ENCODE data around the gene MMP24. TPM values are rescaled to one million over a fixed set of nuclear protein-coding genes. Genes with fewer than 3 reads are reported as not detected.
"Not testable (repeated sequence)": the region's sequence is repeated elsewhere in the genome, so short reads cannot be mapped to it uniquely, and the experiment has no call there.

The MMP24 gene
- total RNA-seq, 2 experiments from 2014 or later, result 0.08 to 0.20 TPM

GRCh38 chr20:35237486-35237885 lies 11.0 kb downstream of the MMP24 start:
- no peaks in the 10 kb centered on the region for H3K27me3 Mint-ChIP-seq
- DNase-seq (no peak), ATAC-seq (ENCODE audit: low read depth) (no peak)
- POLR2A ChIA-PET, result interaction anchor here (0.6 kb wide), 1 partner anchor 16 kb away, joined by 3 read pairs; no protein-coding TSS in a partner anchor
- H3K4me3 Mint-ChIP-seq, result no peak overlapping the region
- peaks cover 5% of the 10 kb centered on the region for H3K36me3 Mint-ChIP-seq
- peaks cover 2% of the 10 kb centered on the region for H3K4me1 Mint-ChIP-seq
- H3K9me3 Mint-ChIP-seq, result no peaks in the 10 kb centered on the region
- H3K27ac Mint-ChIP-seq, result no peak overlapping the region

- Mint-ChIP-seq H3K4me3 (no peak overlapping the region), H3K27me3 (no peaks in the 10 kb centered on the region), H3K4me1 (no peaks in the 10 kb centered on the region), H3K9me3 (no peaks in the 10 kb centered on the region), H3K36me3 (peaks cover 5% of the 10 kb centered on the region), H3K27ac (no peak overlapping the region)
- no peak for DNase-seq
- ATAC-seq (ENCODE audit: low read depth), result no peak
- POLR2A ChIA-PET, result no interaction called here
Measured at GRCh38 chr20:35238170-35238569, 11.7 kb downstream of the MMP24 start.

- Mint-ChIP-seq H3K9me3 (no peaks in the 10 kb centered on the region), H3K4me3 (no peak overlapping the region), H3K36me3 (peaks cover 5% of the 10 kb centered on the region), H3K27me3 (no peaks in the 10 kb centered on the region), H3K4me1 (no peaks in the 10 kb centered on the region), H3K27ac (no peak overlapping the region)
- POLR2A ChIA-PET, result no interaction called here
- DNase-seq, result no peak
- no peak for ATAC-seq (ENCODE audit: low read depth)
Measured at GRCh38 chr20:35238735-35239134, 12.2 kb downstream of the MMP24 start.

DNA sequence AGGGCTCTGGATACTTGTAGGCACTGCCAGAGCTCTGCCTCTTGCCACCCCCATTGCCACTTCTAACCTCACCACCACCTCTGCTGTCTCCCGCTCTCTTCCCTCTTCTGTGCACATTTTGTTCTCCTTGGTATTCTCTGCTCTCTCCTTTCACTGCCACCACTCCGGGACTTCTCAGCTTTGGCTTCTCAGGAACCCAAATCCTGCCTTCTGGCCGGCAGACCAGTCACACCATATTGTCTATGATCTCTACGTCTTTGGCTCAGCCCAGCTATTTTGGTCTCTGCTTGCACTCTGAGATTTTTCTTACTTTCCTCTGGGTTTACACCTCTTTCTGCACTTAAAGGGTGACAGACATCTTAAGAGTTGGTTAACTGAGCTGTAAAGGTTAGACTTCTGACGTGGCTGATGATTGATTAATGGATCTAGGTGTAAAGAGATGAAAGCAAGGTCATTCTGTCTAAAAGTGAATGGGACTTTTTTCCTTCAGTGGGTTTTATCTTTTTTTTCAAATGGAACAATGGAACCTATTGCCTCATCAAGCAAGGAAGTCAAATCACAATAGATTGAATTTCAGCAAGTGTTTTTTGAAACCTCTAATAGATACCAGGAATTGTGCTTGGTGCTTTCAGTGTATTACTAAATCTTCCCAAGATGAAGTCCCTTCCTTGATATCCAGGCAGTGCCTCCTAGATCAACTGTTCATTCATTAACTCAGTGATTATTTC lies 13.8 kb downstream of the MMP24 start:
- H3K9me3 Mint-ChIP-seq, result no peaks in the 10 kb centered on the region
- H3K27me3 Mint-ChIP-seq, result peaks cover 2% of the 10 kb centered on the region
- POLR2A ChIA-PET, result no interaction called here
- H3K4me3 Mint-ChIP-seq, result no peak overlapping the region
- ATAC-seq (ENCODE audit: low read depth) (no peak), DNase-seq (no peak)
- H3K36me3 Mint-ChIP-seq, result peaks cover 4% of the 10 kb centered on the region
- H3K4me1 Mint-ChIP-seq, result no peaks in the 10 kb centered on the region
- H3K27ac Mint-ChIP-seq, result no peak overlapping the region

DNA sequence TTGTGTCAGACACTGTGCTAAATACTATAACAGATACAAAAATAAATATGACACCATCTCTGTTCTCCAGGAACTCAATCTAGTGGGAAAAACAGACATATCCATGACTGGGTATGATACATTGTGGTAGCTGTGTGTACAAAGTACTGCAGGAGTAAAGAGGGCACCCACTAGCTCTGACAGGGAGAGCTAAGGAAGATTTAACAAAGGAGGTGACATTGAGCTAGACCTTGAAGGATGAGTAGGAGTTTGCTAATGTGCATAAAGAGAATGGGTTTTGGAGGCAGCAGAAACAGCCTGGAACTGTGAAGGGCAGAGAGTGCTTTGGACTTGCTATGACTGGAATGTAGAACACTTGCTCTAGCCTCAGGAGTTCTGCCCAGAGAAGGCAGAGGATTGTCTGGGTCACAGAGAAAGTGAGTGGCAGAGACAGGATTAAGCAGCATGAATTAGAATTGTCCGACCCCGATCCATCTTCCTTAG lies 14.4 kb downstream of the MMP24 start:
- peaks cover 4% of the 10 kb centered on the region for H3K36me3 Mint-ChIP-seq
- peaks cover 2% of the 10 kb centered on the region for H3K27me3 Mint-ChIP-seq
- H3K4me3 Mint-ChIP-seq, result no peak overlapping the region
- H3K27ac Mint-ChIP-seq, result peak overlapping the region; percentile 33
- no peak for ATAC-seq (ENCODE audit: low read depth)
- POLR2A ChIA-PET, result interaction anchor here (0.5 kb wide), 1 partner anchor 1887 kb away, joined by 4 read pairs; no protein-coding TSS in a partner anchor
- no peaks in the 10 kb centered on the region for H3K9me3 Mint-ChIP-seq
- DNase-seq, result no peak
- H3K4me1 Mint-ChIP-seq, result no peaks in the 10 kb centered on the region

GRCh38 chr20:35243317-35243716 lies 16.8 kb downstream of the MMP24 start:
- H3K4me1 Mint-ChIP-seq, result no peaks in the 10 kb centered on the region
- no peak overlapping the region for H3K4me3 Mint-ChIP-seq
- POLR2A ChIA-PET, result interaction anchor here (0.6 to 0.9 kb wide), 2 partner anchors 35 to 65 kb away, joined by 3 to 5 read pairs; partner anchors contain the start of gene MMP24OS
- H3K36me3 Mint-ChIP-seq, result no peaks in the 10 kb centered on the region
- no peak for ATAC-seq (ENCODE audit: low read depth)
- H3K27ac Mint-ChIP-seq, result no peak overlapping the region
- DNase-seq, result no peak
- peaks cover 4% of the 10 kb centered on the region for H3K27me3 Mint-ChIP-seq
- H3K9me3 Mint-ChIP-seq, result no peaks in the 10 kb centered on the region

- no peak for ATAC-seq (ENCODE audit: low read depth)
- POLR2A ChIA-PET, result no interaction called here
- no peaks in the 10 kb centered on the region for H3K9me3 Mint-ChIP-seq
Measured at GRCh38 chr20:35243986-35244385, 17.5 kb downstream of the MMP24 start.

DNA sequence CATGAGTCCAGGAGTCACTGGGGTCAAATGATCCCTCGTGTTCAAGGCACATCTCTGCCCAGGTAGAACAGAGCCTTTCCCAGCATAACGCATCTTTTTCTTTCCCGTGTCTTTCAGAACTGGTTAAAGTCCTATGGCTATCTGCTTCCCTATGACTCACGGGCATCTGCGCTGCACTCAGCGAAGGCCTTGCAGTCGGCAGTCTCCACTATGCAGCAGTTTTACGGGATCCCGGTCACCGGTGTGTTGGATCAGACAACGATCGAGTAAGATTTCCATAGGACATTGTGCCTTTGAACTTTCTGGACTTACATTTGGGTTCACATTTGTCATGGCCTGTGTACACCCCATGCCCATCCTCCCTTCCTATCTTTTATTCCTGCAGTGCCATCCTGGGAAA lies 20.2 kb downstream of the MMP24 start:
- no peaks in the 10 kb centered on the region for H3K36me3 Mint-ChIP-seq
- ATAC-seq (ENCODE audit: low read depth) (no peak), DNase-seq (no peak)
- peaks cover 11% of the 10 kb centered on the region for H3K4me1 Mint-ChIP-seq
- no peaks in the 10 kb centered on the region for H3K9me3 Mint-ChIP-seq
- POLR2A ChIA-PET, result no interaction called here
- no peak overlapping the region for H3K4me3 Mint-ChIP-seq
- H3K27ac Mint-ChIP-seq, result no peak overlapping the region
- peaks cover 4% of the 10 kb centered on the region for H3K27me3 Mint-ChIP-seq

More at GRCh38 chr20:35243986-35244385, 17.5 kb downstream of the MMP24 start:
- no peak overlapping the region for H3K27ac Mint-ChIP-seq
- H3K4me3 Mint-ChIP-seq, result no peak overlapping the region
- peaks cover 4% of the 10 kb centered on the region for H3K27me3 Mint-ChIP-seq
- no peaks in the 10 kb centered on the region for H3K4me1 Mint-ChIP-seq
- DNase-seq, result no peak
- H3K36me3 Mint-ChIP-seq, result no peaks in the 10 kb centered on the region

- H3K27ac Mint-ChIP-seq, result peak overlapping the region; percentile 38
- ATAC-seq (ENCODE audit: low read depth) (no peak), DNase-seq (no peak)
- peaks cover 4% of the 10 kb centered on the region for H3K27me3 Mint-ChIP-seq
- no peaks in the 10 kb centered on the region for H3K9me3 Mint-ChIP-seq
- H3K36me3 Mint-ChIP-seq, result no peaks in the 10 kb centered on the region
- POLR2A ChIA-PET, result interaction anchor here (0.6 to 1.6 kb wide), 2 partner anchors 15 to 29 kb away, joined by 4 to 5 read pairs; partner anchors contain the start of gene MMP24OS
- no peak overlapping the region for H3K4me3 Mint-ChIP-seq
- H3K4me1 Mint-ChIP-seq, result peaks cover 23% of the 10 kb centered on the region
Measured at GRCh38 chr20:35248641-35249475, 22.4 kb downstream of the MMP24 start.

GRCh38 chr20:35251613-35251940 lies 25.1 kb downstream of the MMP24 start:
- H3K4me1 Mint-ChIP-seq, result peaks cover 23% of the 10 kb centered on the region
- peaks cover 3% of the 10 kb centered on the region for H3K27me3 Mint-ChIP-seq
- POLR2A ChIA-PET, result interaction anchor here (0.9 to 1.9 kb wide), 6 partner anchors 9 to 412 kb away, joined by 3 to 16 read pairs (median 3); partner anchors contain the start of genes EIF6 and MMP24OS
- peak overlapping the region; percentile 72 for H3K4me3 Mint-ChIP-seq
- peak overlapping the region; percentile 99 for H3K27ac Mint-ChIP-seq
- ATAC-seq (ENCODE audit: low read depth) (no peak), DNase-seq (no peak)
- H3K9me3 Mint-ChIP-seq, result no peaks in the 10 kb centered on the region
- no peaks in the 10 kb centered on the region for H3K36me3 Mint-ChIP-seq

DNA sequence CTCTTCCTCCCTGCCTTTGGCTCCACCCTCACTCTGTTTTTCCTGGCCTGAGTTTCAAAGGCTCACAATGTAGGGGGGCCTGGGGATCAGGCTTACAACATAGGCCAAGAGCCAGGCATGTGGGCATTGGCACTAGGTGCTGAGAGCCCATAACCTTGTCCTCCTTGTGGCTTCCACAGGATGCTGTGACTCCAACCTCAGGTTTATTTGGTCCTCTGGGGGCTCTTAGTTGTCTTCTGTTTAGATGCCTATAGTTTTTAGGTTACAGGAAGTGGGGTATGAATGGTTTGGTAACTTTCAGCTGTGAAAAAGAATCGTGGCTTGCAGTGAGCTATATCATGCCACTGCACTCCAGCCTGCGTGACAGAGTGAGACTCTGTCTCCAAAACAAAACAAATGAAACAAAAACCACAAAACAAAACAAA lies 25.6 kb downstream of the MMP24 start:
- Mint-ChIP-seq H3K9me3 (no peaks in the 10 kb centered on the region), H3K4me3 (peak overlapping the region; percentile 72), H3K27ac (peak overlapping the region; percentile 99), H3K4me1 (peaks cover 23% of the 10 kb centered on the region), H3K27me3 (peaks cover 3% of the 10 kb centered on the region), H3K36me3 (no peaks in the 10 kb centered on the region)
- peak; percentile 51 for DNase-seq
- POLR2A ChIA-PET, result interaction anchor here (0.6 to 1.9 kb wide), 7 partner anchors 8 to 412 kb away, joined by 3 to 16 read pairs (median 3); partner anchors contain the start of genes EIF6 and MMP24OS
- peak; percentile 92 for ATAC-seq (ENCODE audit: low read depth)

DNA sequence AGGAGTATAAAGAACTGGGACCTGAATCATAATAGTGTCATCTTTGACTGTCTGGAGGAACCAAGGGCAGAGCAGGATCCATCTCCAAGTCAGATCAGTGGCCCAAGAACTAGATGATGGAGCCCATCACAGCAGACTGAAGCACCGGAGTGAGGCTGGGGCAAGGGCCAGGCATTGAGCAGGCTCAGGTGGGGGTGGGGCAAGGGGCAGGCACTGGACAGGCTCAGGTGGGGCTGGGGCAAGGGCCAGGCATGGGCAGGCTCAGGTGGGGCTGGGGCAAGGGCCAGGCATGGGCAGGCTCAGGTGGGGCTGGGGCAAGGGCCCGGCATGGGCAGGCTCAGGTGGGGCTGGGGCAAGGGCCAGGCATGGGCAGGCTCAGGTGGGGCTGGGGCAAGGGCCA lies 26.1 kb downstream of the MMP24 start:
- DNase-seq, H3K27me3 Mint-ChIP-seq, H3K36me3 Mint-ChIP-seq, H3K9me3 Mint-ChIP-seq: not testable (repeated sequence)
- POLR2A ChIA-PET, result interaction anchor here (0.6 to 1.9 kb wide), 6 partner anchors 12 to 411 kb away, joined by 3 to 16 read pairs (median 3); partner anchors contain the start of genes EIF6 and MMP24OS
- Mint-ChIP-seq H3K4me1 (peaks cover 23% of the 10 kb centered on the region), H3K4me3 (peak overlapping the region; percentile 72), H3K27ac (peak overlapping the region; percentile 99)
- ATAC-seq (ENCODE audit: low read depth), result peak; percentile 5

DNA sequence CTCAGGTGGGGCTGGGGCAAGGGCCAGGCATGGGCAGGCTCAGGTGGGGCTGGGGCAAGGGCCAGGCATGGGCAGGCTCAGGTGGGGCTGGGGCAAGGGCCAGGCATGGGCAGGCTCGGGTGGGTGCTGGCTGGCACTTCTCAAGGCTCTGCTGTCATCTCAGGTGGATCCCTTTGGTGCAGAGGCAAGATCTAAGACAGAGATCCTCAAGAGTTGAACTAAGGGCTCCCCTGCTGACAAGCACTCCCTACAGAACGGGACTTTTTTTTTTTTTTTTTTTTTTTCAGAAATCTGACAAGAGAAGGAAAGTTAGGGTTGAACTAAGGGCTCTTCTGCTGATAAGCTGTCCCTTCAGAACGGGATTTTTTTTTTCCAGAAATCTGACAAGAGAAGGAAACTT lies 26.5 kb downstream of the MMP24 start:
- peaks cover 23% of the 10 kb centered on the region for H3K4me1 Mint-ChIP-seq
- POLR2A ChIA-PET, result no interaction called here
- H3K36me3 Mint-ChIP-seq, result no peaks in the 10 kb centered on the region
- no peak for ATAC-seq (ENCODE audit: low read depth)
- DNase-seq, result no peak
- no peak overlapping the region for H3K4me3 Mint-ChIP-seq
- H3K27me3 Mint-ChIP-seq, result no peaks in the 10 kb centered on the region
- H3K27ac Mint-ChIP-seq, result peak overlapping the region; percentile 80
- H3K9me3 Mint-ChIP-seq, result no peaks in the 10 kb centered on the region
